ENCODE results near the gene TTLL9.
"Not testable (repeated sequence)": the region's sequence is repeated elsewhere in the genome, so short reads cannot be mapped to it uniquely, and the experiment has no call there.

TTLL9 gene

GRCh38 chr20:31918466-31919105 is 48.2 kb downstream of the TTLL9 start:
- DNase-seq (ENCODE audit: low read depth): peak; percentile 50
- no peak overlapping the region for H3K4me3 ChIP-seq (ENCODE audit: low read length)
- no peak for TF ChIP-seq CTCF (IDR thresholded peaks at IDR 0.05; ENCODE audit: insufficient read depth, low read depth, low read length, missing control alignments)

- no peak for DNase-seq (ENCODE audit: low read depth)
- no peak for TF ChIP-seq CTCF (IDR thresholded peaks at IDR 0.05; ENCODE audit: insufficient read depth, low read depth, low read length, missing control alignments)
- H3K4me3 ChIP-seq (ENCODE audit: low read length): no peak overlapping the region
Observed at GRCh38 chr20:31919410-31920155, 49.1 kb downstream of the TTLL9 start.

GRCh38 chr20:31920275-31920855 is 49.9 kb downstream of the TTLL9 start:
- TF ChIP-seq CTCF (IDR thresholded peaks at IDR 0.05; ENCODE audit: insufficient read depth, low read depth, low read length, missing control alignments): no peak
- H3K4me3 ChIP-seq (ENCODE audit: low read length): no peak overlapping the region
- DNase-seq (ENCODE audit: low read depth): no peak

- not testable (repeated sequence) for DNase-seq (ENCODE audit: low read depth); H3K4me3 ChIP-seq (ENCODE audit: low read length)
Observed at GRCh38 chr20:31921480-31921879, 51.0 kb downstream of the TTLL9 start.

GRCh38 chr20:31922181-31922580 is 51.7 kb downstream of the TTLL9 start:
- no peak for TF ChIP-seq CTCF (IDR thresholded peaks at IDR 0.05; ENCODE audit: insufficient read depth, low read depth, low read length, missing control alignments)
- H3K4me3 ChIP-seq (ENCODE audit: low read length): no peak overlapping the region
- DNase-seq (ENCODE audit: low read depth): no peak

- no peak for TF ChIP-seq CTCF (IDR thresholded peaks at IDR 0.05; ENCODE audit: insufficient read depth, low read depth, low read length, missing control alignments)
- no peak for DNase-seq (ENCODE audit: low read depth)
- no peak overlapping the region for H3K4me3 ChIP-seq (ENCODE audit: low read length)
Observed at GRCh38 chr20:31922588-31922987, 52.2 kb downstream of the TTLL9 start.

GRCh38 chr20:31923388-31924331 is 53.2 kb downstream of the TTLL9 start:
- TF ChIP-seq CTCF (IDR thresholded peaks at IDR 0.05; ENCODE audit: insufficient read depth, low read depth, low read length, missing control alignments): no peak
- no peak overlapping the region for H3K4me3 ChIP-seq (ENCODE audit: low read length)
- DNase-seq (ENCODE audit: low read depth): no peak
